ENCODE measurements around the gene TEP1.

- TF ChIP-seq EZH2 (IDR thresholded peaks at IDR 0.05; ENCODE audit: borderline replicate concordance, low read length) = no peak
- TF ChIP-seq CTCF (conservative IDR thresholded peaks at IDR 0.05 in 1 of 2, IDR thresholded peaks at IDR 0.05 in 1 of 2; ENCODE audit: extremely low read depth in 1 of 2, insufficient read depth in 1 of 2, low read depth in 1 of 2, low read length in 2 of 2) = no peak
Measured at GRCh38 chr14:20421267-20421666, 8.0 kb upstream of the TEP1 start.

Measured in mammary epithelial cell (primary cell).